Mucosa of gallbladder (tissue), 1 donor: ENCODE results near the gene PTPRM. TPM values are rescaled to one million over a fixed set of nuclear protein-coding genes. Genes with fewer than 3 reads are reported as not detected.
"Not testable (repeated sequence)": the region's sequence is repeated elsewhere in the genome, so short reads cannot be mapped to it uniquely, and the experiment has no call there.

Source experiments
- DNase-seq: peaks from one replicate; pipeline ENCODE4 v3.0.0-alpha.2; 2020; ENCODE audit warnings: low spot score
- total RNA-seq: library from RNA; stranded (reverse); gene quantifications from one replicate; pipeline ENCODE4 v1.2.1, GENCODE V29; 2021
- donor health status: DM: no; HTN: no; CAD: no.

The PTPRM gene
- total RNA-seq, 1 donor from 2014 or later: 61.5 TPM

GRCh38 chr18:8045884-8046281, 478.8 kb downstream of the PTPRM start:
- DNase-seq: no peak

- no peak for DNase-seq
Observed at GRCh38 chr18:8046441-8046840, 479.3 kb downstream of the PTPRM start.

- no peak for DNase-seq
Observed at GRCh38 chr18:8049147-8049546, 482.0 kb downstream of the PTPRM start.

GRCh38 chr18:8050616-8051329, 483.7 kb downstream of the PTPRM start:
- no peak for DNase-seq

- DNase-seq: no peak
Observed at GRCh38 chr18:8051453-8051852, 484.3 kb downstream of the PTPRM start.

- DNase-seq: no peak
Observed at GRCh38 chr18:8052237-8052701, 485.2 kb downstream of the PTPRM start.

GRCh38 chr18:8056723-8057122, 489.6 kb downstream of the PTPRM start:
- DNase-seq: no peak

GRCh38 chr18:8063152-8063551, 496.0 kb downstream of the PTPRM start:
- DNase-seq: not testable (repeated sequence)

- no peak for DNase-seq
Observed at GRCh38 chr18:8063733-8064132, 496.6 kb downstream of the PTPRM start.

GRCh38 chr18:8065284-8065683, 498.2 kb downstream of the PTPRM start:
- no peak for DNase-seq

GRCh38 chr18:8065773-8066172, 498.7 kb downstream of the PTPRM start:
- no peak for DNase-seq

GRCh38 chr18:8069708-8070107, 502.6 kb downstream of the PTPRM start:
- no peak for DNase-seq

GRCh38 chr18:8073167-8073566, 506.1 kb downstream of the PTPRM start:
- no peak for DNase-seq

GRCh38 chr18:8080092-8080491, 513.0 kb downstream of the PTPRM start:
- no peak for DNase-seq

GRCh38 chr18:8081267-8081666, 514.2 kb downstream of the PTPRM start:
- no peak for DNase-seq

- no peak for DNase-seq
Observed at GRCh38 chr18:8081872-8082553, 514.9 kb downstream of the PTPRM start.

- peak; percentile 23 for DNase-seq
Observed at GRCh38 chr18:8084160-8084559, 517.0 kb downstream of the PTPRM start.

GRCh38 chr18:8088626-8089025, 521.5 kb downstream of the PTPRM start:
- no peak for DNase-seq

- DNase-seq: no peak
Observed at GRCh38 chr18:8091035-8091434, 523.9 kb downstream of the PTPRM start.

- no peak for DNase-seq
Observed at GRCh38 chr18:8095947-8096570, 528.9 kb downstream of the PTPRM start.

- no peak for DNase-seq
Observed at GRCh38 chr18:8097399-8097798, 530.3 kb downstream of the PTPRM start.

GRCh38 chr18:8097927-8098326, 530.8 kb downstream of the PTPRM start:
- DNase-seq: no peak

- no peak for DNase-seq
Observed at GRCh38 chr18:8106603-8107002, 539.5 kb downstream of the PTPRM start.
